Sciatic nerve (tissue), 2 donors: ENCODE data around the gene KRT1. TPM values are rescaled to one million over a fixed set of nuclear protein-coding genes. Genes with fewer than 3 reads are reported as not detected.

ENCODE experiments used
- ATAC-seq: fragments of 200-7000 bp; cut with Tn5 transposase; one replicate; pipeline ENCODE4 v1.9.1; 2020; ENCODE audit warnings: mild to moderate bottlenecking, moderate library complexity
- DNase-seq: peaks from one replicate; pipeline ENCODE4 v3.0.0-alpha.2; 2020; ENCODE audit warnings: low spot score
- intact Hi-C: fragments of 100-400 bp; cut with DNase I; formaldehyde crosslinking; loops from one replicate; pipeline ENCODE4 v1.14.2; 2022
- total RNA-seq: library from RNA; stranded (reverse); fragmentation: NEBNext Ultra II Directional; extraction: Animal tissue kit (Norgen Biotek cat#: 25700); gene quantifications from one replicate; pipeline ENCODE4 v1.2.1, GENCODE V29; 2021
- donor health status: DM: no; HTN: no; CAD: no.
- donor health status: DM: no; HTN: no; CAD: no.

Gene KRT1
- total RNA-seq, 1 donor from 2014 or later = 1.3 TPM

DNA sequence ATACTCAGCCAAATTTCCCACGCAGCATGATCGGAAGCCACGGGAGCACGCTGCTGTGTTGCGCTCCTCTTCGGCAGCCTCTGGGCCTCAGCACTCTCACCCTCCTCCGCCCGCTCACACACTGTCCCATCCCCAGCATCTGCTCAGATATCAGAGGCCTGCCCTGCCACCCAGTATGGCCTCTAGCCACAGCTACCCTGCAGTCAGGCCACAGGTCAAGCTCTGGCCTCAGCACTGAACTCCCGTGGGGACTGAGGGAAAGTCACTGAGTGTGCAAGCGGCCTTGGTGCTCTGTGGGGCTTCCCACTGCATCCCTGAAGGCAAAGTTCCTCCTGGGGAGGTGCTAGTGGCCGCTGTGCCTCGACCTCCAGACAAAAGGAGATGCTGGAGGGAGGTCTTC, 21.1 kb upstream of the KRT1 start:
- intact Hi-C loops = no loop called here
- ATAC-seq (no peak), DNase-seq (no peak)

DNA sequence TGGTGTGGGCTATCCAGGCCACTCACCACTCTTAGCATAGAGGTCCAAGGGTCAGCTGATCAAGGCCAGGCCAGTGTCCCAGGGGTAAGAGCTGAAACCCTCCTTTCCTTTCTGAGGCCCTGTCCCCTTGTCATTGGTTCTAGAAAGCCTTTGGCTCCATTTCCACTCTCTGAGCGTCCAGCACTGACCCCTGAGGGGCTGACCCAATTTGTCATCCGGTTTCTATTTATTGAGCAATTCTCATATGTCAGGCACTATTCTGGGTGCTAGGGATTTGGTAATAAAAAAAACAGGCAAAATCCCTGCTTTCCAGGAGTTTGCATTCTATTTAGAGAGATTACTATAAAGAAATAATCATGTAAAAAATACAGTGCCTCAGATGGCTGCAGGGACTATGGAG, 19.8 kb upstream of the KRT1 start:
- DNase-seq = no peak
- intact Hi-C loops = no loop called here
- no peak for ATAC-seq

DNA sequence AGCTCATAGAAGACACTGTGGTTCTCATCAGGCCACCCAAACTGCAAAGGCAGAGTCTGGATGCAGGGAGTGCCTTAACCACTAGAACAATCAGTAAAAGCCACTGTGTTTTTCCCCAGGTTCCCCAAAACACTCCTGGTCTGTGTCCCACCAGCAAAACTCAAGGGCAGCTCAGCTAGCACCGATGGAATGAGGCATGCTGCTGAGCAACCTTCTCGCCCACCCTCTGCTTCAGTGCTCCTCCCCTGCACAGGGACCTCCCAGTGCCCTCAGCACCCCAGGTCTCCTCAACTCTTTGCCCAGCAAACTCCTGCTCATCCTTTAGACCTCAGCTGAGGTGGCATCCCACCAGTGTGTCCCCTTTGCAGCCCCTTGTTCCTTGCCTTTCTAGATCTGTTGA, 19.2 kb upstream of the KRT1 start:
- DNase-seq (no peak), ATAC-seq (no peak)
- intact Hi-C loops = no loop called here

DNA sequence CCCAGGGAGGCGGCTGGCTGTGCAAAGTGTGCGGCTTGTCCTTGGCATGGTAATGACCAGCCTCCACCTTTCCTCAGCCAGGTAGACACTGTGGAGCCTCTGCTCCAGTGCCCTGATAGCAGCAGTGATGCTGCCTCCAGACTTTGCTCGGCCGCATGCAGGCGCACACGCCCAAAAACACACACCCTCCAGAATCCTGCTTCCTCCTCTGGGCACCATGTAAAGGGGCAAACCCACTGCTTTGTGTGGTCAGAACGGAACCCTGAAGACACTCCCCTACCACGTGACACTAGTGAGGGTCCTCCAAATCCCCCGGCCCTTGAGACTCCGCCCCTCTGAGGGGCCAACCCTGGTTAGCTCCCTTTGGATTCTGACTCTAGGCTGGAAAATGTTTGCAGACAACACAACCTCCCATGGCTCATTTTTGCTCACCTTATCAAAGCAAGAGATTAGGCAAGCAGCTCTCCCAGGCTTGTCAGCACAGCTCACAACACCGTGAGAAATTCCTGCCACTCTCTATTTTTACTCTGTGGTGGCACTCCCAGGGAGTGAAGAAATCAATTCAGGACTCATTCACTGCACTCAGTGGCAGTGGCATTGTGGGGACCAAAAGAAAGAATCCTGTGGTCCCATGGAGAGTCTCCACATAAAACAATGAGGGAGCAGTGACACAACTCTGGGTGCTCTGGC, 18.6 kb upstream of the KRT1 start:
- ATAC-seq (no peak), DNase-seq (no peak)
- intact Hi-C loops = no loop called here

DNA sequence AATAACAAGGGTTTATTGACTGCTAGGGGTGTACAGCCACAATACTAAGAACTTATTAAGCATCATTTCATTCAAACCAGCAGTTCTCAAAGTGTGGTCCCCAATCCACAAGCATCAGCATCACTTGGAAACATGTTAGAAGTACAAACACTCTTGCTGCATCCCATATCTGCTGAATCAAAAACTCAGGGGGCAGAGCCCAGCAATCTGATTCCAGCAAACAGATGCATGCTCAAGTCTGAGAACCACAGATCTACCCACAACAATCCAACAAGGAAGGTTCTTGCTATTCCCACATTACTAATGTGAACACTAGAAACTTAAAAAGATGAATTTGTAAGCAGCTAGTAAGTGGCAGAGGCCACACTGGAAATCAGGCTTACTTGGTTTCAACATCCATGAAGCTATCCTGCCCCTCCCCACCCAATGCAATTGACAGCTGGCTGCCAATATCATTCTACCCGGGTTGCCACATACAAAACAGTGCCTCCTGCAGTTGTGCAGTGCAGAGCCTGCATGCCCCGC, 16.9 kb upstream of the KRT1 start:
- intact Hi-C loops = no loop called here
- ATAC-seq (no peak), DNase-seq (no peak)

DNA sequence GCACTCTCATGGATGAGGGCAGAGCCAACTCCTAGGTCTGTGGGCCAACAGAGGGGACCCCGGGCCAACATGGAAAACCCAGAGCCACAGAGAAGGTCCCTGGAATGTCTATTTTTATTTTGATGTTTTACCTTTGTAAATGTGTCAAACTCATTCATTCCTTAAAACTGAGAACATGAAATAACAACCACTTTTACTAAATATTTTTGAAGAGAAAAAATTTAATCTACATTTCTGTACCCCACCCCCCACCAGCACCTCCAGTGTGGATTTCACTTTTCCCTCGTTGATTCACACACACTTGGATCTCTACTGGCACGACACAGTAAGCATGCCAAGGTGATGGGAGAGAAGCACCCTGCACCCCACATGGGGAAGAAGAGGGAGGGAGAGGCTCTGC, 16.4 kb upstream of the KRT1 start:
- intact Hi-C loops = no loop called here
- ATAC-seq (no peak), DNase-seq (no peak)

DNA sequence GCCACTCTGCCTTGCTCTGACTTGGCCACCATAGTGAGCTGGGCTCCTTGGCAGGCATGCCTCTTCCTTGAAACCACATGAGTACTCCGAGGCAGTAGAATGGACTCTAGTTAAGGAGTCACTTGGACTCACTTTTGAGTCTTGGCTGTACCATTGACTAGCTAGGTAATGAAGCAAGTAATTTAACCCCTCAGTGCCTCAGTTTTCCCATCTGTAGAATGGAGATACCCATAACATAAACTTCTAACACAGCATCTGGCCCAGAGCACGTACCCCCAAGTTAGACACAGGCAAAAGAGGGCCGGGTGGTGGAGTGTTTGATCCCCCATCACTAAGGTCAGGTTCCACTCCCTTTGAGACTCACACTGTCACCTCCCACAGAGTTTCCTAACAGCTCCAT, 14.8 kb upstream of the KRT1 start:
- intact Hi-C loops = no loop called here
- no peak for ATAC-seq
- no peak for DNase-seq

DNA sequence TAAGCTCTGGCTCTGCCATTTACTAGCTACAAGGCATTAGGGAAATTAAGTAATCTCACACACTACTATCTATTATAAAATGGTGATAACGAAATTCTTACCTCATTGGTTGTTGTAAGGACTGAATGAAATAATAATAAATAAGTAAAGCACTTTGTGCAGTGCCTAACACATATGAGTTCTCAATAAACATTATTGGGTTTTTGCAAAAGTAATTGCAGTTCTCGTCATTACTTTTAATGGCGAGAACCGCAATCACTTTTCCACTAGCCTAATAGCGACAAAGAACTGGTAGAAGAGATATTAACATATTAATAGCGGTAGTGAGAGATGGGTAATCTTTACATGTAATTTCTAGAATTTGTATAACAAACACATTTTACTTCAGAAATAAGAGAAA, 13.9 kb upstream of the KRT1 start:
- intact Hi-C loops = no loop called here
- ATAC-seq (no peak), DNase-seq (no peak)

DNA sequence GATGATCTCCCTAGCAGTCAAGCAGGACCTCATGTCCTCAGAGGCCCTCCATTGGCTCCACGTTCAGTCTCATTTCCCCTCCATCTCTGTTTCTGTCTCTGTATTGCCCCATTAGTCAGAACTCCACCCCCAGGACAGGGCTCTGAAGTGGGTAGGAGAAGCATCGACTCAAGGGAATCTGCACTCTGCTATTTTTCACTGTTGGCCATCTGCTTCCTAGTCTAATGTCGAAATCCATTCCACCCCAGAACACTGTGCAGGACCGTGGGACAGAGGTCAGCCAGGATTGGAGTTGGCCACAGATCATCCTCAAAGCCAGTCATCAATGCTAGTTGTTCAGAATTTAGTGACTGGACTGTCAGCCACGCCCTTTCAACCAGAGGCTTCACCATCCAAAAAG, 13.1 kb upstream of the KRT1 start:
- intact Hi-C loops = no loop called here

DNA sequence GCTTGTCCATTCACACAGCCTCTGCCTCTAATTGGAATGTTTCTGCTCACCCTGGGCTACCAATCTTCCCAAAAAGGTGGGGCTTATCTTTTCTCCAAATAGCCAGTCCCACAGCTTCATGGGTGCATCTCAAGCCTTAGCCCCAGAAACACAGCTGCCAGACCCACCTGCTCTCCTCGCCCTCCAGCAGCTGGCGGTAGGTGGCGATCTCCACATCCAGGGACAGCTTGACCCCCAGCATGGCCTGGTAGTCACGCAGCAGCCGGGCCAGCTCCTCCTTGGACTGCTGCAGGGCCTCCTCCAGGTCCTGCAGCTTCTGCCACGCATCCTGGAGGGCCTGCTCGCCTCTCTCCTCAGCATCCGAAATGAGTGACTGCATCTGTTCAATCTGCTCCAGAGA, 12.0 kb upstream of the KRT1 start:
- intact Hi-C loops = no loop called here
- no peak for ATAC-seq
- DNase-seq = no peak

More for the DNA sequence above, 13.1 kb upstream of the KRT1 start:
- ATAC-seq = no peak
- DNase-seq = no peak

DNA sequence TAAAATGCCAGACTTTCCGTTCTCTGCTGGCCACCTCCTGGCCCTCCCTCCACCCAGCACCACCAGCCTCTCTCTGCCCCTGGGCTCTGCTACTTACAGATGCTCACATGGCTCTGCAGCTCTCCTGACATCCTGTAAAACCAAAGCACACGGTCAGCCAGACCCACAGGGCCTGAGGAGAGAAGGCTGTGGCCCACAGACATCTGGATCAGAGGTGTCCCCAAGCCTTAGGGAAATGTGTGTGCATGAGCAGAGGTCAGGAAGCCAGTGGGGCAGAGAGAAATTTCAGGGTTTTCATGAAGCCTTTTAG, 11.6 kb upstream of the KRT1 start:
- no peak for ATAC-seq

DNA sequence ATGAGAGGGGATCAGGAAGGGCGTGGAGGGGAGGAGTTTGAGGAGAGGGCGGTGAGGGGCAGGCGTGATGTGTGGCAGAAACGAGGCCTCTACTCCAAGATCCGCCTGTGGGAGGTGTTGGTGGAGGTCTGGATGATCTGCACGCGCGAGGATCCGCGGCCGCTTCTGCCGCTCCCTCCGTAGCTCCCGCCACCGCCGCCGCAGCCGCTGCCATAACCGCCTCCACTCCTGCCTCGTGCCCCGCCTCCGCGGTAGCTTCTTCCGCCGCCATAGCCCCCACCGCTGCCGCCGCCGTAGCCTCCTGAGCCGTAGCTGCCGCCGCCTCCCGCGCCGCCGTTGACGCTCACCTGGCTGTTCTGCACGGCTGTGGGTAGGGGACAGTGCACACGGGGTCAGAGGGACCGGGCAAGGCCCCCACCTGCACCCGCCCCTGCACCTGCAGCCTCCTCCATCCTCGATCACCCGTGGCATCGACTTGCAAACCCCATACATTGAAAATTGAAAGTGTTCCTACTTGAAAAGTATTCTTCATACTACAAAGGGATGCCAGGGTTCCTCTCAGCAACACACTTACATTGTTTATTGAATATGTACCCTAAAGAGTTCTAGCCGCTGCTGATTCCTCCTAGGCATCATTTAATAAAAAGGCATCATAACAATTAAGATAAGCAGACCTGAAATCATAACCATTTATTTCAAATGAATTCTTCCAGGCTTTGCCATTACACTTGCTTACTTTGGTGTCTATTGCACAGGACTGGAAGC, 11.1 kb upstream of the KRT1 start:
- no peak for DNase-seq
- intact Hi-C loops = no loop called here
- ATAC-seq = peak; percentile 10

More for the DNA sequence above, 11.6 kb upstream of the KRT1 start:
- intact Hi-C loops = no loop called here
- DNase-seq = no peak

DNA sequence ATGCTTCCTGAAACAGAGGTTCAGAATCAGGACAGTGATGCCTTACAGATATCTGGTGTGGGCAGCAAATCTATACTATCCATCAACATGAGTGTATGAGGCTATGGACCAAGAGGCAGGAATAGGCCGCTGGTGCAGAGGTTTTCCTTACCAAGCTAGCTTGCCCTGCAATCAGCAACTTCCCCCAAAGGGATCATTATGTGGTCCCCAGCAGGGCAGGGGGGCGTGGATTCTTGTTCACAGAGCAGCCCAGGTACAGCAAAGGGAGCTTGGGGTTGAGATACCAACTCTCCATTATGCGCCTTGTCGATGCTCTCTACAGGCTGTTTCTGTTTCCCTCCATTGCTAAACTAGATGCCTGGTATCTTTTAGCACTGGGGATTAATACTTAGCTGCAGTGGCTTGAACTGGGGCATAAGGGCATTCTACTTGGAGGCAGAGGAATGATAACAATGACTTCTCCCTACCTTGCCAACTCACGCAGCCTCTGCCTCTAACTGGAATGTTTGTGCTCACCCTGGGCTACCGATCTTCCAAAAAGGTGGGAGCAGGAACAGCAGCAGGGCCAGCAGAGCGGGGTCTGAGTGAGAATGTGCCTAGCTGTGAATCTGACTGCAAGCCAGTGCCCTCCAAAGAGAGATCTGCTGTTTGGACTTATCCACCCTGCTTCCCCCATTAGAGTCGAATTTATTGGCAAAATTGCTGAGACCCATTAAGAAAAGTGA, 10.3 kb upstream of the KRT1 start:
- intact Hi-C loops = no loop called here
- ATAC-seq = no peak
- DNase-seq = no peak

DNA sequence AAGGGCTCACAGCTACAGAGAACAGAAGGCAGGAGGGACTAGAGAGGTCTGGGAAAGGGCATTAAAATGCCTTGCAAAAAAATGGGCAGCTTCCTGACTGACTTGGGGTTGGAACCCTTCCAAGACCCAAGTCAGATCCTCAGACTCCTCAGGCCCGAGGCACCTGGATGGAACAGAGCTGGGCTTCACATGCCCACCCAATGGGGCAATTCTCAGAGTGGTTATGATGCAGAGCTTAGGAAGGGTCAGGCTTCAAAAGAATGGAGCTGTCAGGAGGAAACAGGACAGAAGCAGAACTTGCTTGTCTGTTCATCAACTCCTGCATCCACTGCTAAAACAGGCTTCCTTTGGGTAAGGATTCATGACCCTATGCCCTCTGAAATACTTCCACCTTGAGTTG, 9.7 kb upstream of the KRT1 start:
- ATAC-seq (no peak), DNase-seq (no peak)
- intact Hi-C loops = no loop called here

DNA sequence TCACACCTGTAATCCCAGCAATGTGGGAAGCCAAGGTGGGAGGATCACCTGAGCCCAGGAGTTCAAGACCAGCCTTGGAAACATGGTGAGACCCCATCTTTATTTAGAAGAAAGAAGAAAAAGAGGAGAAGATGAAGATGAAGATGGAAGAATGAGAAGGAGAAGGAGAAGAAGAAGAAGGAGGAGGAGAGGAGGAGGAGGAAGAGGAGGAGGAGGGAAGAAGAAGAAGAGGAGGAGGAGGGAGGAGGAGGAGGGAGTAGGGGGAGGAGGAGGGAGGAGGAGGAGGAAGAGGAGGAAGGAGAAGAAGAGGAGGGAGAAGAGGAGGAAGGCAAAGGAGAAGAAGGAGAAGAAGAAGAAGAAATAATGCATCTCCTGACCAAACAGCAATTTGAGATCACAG, 9.0 kb upstream of the KRT1 start:
- intact Hi-C loops = no loop called here
- DNase-seq (no peak), ATAC-seq (no peak)

DNA sequence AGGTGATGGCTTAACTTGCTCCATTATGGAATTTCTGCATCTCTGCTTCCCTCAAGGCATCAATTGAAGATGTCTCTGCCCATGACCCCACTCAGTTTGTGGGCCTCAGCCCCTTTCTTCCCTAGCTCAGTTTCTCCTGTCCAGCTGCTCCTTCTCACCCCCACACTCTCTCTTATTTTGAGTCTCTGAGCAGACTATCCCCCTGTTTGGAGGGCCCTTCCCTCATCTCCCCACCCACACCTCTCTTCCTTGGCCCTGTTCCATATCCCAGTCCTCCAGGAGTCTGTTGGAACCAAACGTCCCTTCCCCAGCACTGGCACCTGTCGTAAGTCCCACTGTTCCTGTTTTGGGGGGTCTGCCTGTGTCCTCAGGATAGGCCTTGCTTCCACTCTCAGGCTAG, 8.3 kb upstream of the KRT1 start:
- DNase-seq (no peak), ATAC-seq (no peak)
- intact Hi-C loops = no loop called here

DNA sequence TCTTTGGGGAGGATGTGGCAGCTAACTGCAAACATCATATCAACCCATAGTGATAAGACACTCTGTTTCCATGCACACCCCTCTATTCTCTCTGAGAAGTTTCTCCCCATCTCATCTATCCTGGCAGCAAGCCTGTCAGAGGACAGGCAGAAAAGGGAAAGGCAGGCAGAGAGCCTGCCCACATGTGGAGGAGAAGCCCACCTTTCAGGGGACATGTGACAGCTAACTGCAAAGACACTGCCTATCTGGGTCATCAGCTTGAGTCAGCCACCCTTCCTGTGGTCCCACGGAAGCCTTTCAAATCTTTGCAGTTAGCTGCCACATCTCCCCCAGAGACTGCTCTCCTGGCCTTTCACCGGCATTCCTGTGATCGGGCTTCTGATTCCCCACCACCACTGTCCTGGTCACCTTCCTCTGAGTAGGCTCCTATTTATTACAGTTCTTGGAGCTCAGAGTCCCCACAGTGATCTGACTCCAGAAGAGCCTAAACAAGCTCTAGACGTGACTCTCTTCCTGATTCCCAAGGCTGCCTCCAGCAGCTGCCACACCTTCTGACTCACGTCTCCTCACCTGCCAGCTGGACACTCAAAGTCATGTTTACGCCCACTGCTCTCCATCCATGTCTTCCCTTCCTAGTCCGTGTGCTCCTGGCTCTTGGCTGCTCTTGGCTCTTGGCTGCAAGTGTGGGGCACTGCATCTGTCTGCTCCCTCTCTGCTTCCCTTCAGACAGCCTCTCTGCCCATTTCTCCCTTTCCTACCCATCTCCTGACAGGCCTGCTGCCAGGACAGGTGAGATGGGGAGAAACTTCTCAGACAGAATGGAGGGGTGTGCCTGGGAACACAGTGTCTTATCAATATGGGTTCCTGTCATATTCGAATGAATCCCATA, 7.5 kb upstream of the KRT1 start:
- ATAC-seq (no peak), DNase-seq (no peak)
- intact Hi-C loops = no loop called here

DNA sequence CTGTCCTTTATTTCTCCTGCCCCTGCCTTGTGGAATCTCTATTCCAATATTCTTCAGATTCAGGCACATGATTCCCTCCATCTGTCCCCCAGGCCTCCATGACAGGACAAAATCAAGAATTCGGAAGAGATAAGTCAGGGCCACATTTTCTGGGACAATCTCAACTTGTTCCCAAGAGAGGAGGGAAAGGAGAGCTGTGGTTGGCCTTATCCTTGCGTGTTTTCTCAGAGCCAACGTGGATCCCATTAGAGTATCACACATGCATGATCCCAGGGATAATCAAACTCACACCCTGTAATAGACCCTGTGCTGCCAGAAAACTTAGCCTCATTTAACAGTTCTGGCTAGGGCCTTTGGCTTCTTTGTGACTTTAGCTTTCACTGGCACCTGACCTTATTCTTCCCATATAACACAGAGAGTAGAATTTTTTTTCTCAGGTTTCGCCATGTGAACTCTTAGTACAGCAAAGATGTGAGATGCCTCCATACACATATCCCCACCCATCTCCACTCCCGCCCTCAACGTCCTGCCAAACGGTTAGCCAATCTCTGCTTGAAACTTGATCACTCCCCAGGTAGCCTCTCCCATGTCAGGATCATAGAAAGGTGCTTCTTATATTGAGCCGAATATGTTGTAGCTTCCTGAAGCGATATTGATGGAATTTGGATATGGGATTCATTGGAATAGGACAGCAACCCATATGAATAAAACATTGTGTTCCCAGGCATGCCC, 6.7 kb upstream of the KRT1 start:
- ATAC-seq (no peak), DNase-seq (no peak)
- intact Hi-C loops = no loop called here

DNA sequence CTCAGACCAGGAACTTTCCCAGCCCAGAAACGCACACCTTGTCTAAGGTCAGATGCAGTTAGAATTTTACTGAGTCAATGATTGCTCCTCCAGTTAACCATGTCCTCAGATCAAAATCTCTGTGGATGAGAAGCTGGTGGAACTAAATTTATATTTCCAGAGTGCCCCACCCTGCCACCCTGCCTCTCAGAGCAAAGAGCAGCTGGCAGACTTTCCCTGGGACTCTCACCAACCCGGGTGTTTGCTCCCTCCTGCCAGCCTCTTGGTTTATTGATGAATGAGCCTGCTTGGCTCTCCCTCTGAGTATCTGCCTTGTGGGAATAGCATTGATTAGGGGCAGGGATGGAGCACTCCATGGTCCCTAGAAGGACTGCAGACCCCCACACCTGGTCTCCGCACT, 5.9 kb upstream of the KRT1 start:
- intact Hi-C loops = no loop called here
- ATAC-seq = no peak
- no peak for DNase-seq
